GM21825 (cell line): ENCODE results near the gene LRP1.

ENCODE experiments used
- ATAC-seq: cut with Tn5 transposase; IDR thresholded peaks from one replicate; pipeline ENCODE4 v1.9.1; 2021; ENCODE audit warnings: mild to moderate bottlenecking, moderate library complexity; ENCODE audit not compliant: unreplicated experiment

Gene LRP1

DNA sequence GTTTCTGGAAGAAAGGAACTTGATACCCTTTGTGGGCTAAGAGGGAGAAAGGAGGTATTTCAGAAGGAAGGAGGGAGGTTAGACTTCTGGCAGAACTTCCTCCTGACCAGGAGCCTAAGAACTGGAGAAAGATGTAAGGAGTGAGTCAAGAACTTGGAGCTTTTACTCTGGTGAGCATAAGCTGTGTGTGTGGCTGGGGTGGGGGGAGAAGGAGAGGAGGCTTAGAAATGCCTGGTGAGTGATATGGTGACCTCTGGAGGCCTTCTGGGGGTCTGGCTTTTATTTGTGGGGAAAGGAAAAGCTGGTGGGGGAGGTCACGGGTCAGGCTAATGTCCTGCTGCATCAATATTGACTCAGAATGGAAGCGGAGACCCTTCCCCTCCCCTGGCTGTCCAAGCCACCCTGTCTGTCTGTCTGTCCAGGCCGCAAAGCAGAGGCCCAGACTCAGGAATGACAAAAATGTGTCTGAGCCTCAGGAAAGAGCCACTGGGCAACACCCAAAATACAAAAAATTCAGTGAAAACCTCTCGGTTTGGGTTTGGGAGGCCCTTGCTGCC is 4.8 kb downstream of the LRP1 start:
- ATAC-seq, result no peak

DNA sequence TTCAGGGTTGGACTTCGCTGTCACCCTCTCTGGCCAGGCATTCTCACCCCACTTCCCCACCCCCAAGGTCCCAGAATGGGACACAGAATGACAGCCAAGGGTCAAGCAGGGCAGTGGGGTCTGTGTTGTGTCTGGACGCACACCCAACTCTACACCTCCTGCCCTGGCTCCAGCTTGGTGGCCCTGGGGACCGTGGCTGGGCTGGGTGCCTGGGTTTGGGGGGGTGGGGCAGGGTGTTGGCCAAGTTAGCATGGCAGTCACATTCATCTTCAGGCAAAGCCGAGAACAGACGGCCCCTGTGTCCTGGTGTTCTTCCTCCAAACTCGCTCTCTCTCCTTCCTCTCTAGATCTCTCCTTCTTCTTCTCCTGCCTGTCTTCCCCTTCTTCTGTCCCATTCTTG is 5.6 kb downstream of the LRP1 start:
- no peak for ATAC-seq

GRCh38 chr12:57134949-57135348 is 6.7 kb downstream of the LRP1 start:
- no peak for ATAC-seq

- no peak for ATAC-seq
These were observed 7.4 kb downstream of the LRP1 start for GRCh38 chr12:57135527-57136326.

- ATAC-seq, result no peak
These were observed 10.4 kb downstream of the LRP1 start for GRCh38 chr12:57138526-57139272.

GRCh38 chr12:57139796-57140649 is 11.7 kb downstream of the LRP1 start:
- ATAC-seq, result no peak

- ATAC-seq, result no peak
These were observed 13.0 kb downstream of the LRP1 start for GRCh38 chr12:57141249-57141648.

- no peak for ATAC-seq
These were observed 13.8 kb downstream of the LRP1 start for GRCh38 chr12:57142121-57142520.

DNA sequence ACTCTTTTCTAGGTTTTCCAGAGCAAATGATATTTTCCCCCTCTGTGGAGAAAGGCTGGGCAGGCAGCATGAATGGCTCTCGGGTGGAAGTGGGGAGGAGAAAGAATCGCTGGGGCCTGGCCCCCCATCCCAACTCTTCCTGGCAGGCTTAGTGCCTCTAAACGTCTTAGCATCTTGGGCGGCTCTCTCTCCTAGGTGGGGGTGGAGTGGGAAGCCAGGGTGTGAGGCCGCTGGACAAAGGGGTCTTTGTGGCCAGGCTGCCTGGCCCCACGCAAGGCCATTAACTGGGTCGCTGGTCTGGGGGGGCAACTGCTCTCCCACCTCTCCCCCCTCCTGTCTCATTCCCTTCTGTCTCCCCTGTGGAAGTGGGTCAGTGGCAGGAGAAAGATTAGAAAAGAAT is 14.4 kb downstream of the LRP1 start:
- ATAC-seq, result no peak

DNA sequence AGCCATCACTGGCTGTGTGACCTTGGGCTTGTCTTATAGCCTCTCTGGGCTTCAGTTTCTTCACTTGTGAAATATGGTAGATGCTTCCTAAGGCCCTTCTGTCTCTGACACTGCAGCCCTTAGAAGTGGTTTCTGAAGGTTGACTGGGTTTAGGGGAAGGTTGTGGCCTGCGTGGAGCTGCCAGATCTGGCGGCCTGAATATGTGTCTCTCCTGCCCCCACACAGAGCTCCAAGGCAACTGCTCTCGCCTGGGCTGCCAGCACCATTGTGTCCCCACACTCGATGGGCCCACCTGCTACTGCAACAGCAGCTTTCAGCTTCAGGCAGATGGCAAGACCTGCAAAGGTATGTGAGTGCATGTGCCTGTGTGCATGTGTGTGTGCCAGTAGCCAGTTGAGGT is 15.2 kb downstream of the LRP1 start:
- ATAC-seq, result no peak

GRCh38 chr12:57145460-57146059 is 17.3 kb downstream of the LRP1 start:
- ATAC-seq, result no peak

DNA sequence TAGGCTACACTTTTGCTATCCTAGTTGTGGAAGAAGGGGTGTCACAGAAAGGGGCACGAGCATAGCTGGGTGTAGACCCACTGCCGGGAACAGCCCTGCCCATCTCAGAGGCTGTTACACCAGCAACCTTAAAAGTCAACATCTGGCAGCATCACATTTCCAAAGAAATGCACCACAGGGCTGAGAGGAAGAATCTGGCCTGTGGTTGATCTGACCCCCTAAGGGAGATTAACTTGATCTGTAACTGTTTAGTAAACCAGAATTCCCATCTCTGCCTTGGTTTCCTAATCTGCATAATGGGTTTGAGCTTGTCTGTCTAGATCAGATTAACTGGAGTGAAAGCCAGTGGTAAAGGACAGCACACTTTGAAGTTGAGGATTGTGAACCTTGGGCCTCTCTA is 17.8 kb downstream of the LRP1 start:
- no peak for ATAC-seq

- no peak for ATAC-seq
These were observed 19.0 kb downstream of the LRP1 start, which contains the start of gene LRP1-AS for GRCh38 chr12:57146961-57147944. Gene LRP1-AS, minus strand, starts transcription at chr12:57147619.

DNA sequence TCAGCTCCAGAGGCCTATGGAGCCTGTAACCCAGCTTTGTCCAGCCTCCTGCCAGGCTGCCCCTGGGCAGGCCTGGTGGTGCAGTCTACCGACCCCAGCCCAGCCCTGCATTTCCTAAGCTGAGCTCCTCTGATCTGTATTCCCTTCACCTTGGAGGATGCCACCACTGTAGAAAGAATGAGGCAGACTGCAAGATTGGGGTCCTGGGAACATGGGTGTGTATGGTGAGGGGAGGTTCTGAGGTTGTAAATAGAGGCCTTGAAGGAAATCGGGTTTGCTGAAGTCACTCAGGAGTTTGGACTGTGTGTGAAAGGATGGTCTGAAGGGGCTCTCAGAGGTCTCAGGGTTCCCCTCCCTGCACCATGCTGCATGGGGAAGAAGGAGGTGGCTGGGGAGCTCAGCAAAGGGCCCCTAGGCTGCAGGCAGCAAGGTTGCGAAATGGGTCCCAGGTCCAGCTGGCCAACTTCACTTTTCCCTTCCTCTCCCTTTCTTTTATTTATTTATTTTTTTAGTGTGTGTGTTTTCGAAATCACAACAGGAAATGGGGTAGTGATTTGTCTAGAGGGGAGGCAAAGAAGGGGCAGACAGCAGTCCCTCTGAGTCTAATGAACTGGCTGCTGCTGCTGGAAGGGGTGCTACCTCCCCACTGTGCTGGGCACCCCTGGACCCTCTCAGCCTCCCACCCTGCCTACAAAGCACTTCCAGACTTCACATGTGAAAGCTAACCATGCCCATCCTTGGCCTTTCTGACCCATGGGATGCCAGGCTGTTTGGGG is 20.4 kb downstream of the LRP1 start:
- no peak for ATAC-seq

- ATAC-seq, result no peak
These were observed 21.1 kb downstream of the LRP1 start for GRCh38 chr12:57149245-57149900.

GRCh38 chr12:57150400-57151000 is 22.2 kb downstream of the LRP1 start:
- no peak for ATAC-seq

DNA sequence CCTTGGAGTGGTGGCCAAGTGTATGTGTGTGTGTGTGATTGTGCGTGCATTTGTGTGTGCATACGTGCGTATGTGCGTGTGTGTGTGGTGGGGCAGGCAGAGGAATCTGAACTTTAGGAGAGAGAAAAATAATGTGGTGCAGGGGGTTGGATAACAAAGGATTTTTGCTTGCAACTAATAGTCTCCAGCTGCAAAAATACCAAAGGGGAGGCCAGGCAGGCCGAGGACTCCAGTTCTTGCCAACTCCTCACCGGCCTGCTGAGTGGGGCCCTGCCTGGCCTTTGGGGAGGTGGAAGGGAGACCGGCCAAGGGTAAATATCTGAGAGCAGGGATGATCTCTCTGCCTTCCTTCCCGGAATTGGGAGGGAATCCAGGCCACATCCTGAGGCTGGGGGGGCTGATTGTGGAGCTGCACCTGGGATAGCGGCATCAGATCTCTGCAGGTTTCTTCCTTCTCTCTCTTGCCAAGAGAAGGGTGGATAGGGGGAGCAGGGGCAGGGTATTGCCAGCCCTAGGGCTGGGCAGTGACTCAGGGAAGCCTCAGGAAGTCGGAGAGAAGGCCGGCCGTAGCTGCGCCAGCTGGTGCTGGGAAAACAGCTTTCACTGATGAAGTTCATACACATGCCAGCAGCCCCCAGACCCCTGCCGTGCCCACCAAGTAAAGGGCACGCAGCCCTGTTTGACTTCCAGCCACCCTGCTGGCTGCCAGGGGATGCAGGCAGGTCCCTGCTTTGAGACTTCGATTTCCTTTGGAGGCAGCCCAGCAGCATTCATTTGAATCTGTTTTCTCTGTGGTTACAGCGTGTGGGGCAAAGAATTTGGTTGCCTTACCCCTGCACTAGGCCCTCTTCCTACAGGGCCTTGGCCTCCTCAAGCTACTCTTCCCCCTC is 23.7 kb downstream of the LRP1 start:
- ATAC-seq, result no peak
